NCI-H524 (cell line): ENCODE data around the gene NME7.

Experiments
- DNase-seq, 2 experiments: peaks; one replicate each; lab custom pipeline; 2025; lab: John Stamatoyannopoulos, UW

NME7 gene

GRCh38 chr1:169151338-169151837 is 216.2 kb downstream of the NME7 start:
- no peak for DNase-seq

GRCh38 chr1:169150641-169151337 is 216.8 kb downstream of the NME7 start:
- DNase-seq = no peak

GRCh38 chr1:169149555-169150286 is 217.9 kb downstream of the NME7 start:
- DNase-seq = no peak

GRCh38 chr1:169148472-169149252 is 218.9 kb downstream of the NME7 start:
- DNase-seq = no peak

GRCh38 chr1:169146576-169147214 is 220.9 kb downstream of the NME7 start:
- DNase-seq = no peak

GRCh38 chr1:169144941-169145626 is 222.5 kb downstream of the NME7 start:
- DNase-seq = no peak

GRCh38 chr1:169143984-169144383 is 223.6 kb downstream of the NME7 start:
- DNase-seq = no peak

- DNase-seq = no peak
These were observed 224.3 kb downstream of the NME7 start for GRCh38 chr1:169143346-169143745.

GRCh38 chr1:169142129-169142528 is 225.5 kb downstream of the NME7 start:
- DNase-seq = no peak

GRCh38 chr1:169141356-169141755 is 226.2 kb downstream of the NME7 start:
- DNase-seq = no peak

- no peak for DNase-seq
These were observed 228.5 kb downstream of the NME7 start for GRCh38 chr1:169138866-169139670.

- DNase-seq = no peak
These were observed 230.2 kb downstream of the NME7 start for GRCh38 chr1:169137357-169137756.

- DNase-seq = peak in 1 of 2 experiments; percentile 12
These were observed 233.6 kb downstream of the NME7 start for GRCh38 chr1:169133801-169134502.

GRCh38 chr1:169133228-169133576 is 234.4 kb downstream of the NME7 start:
- no peak for DNase-seq

GRCh38 chr1:169132512-169133227 is 234.9 kb downstream of the NME7 start:
- DNase-seq = no peak

GRCh38 chr1:169130683-169131082 is 236.9 kb downstream of the NME7 start:
- DNase-seq = no peak

- no peak for DNase-seq
These were observed 238.3 kb downstream of the NME7 start for GRCh38 chr1:169129109-169129784.

- DNase-seq = no peak
These were observed 239.0 kb downstream of the NME7 start for GRCh38 chr1:169128562-169128961.

- no peak for DNase-seq
These were observed 240.3 kb downstream of the NME7 start for GRCh38 chr1:169127305-169127704.
